PC-9 (cell line): ENCODE results near the gene RHEB.

Source experiments
- CTCF ChIP-seq: fragments of 200-600 bp; sonication (generic); conservative IDR thresholded peaks from 2 replicates; pipeline ENCODE4 v1.6.1; 2017; ENCODE audit warnings: mixed run types, antibody characterized with exemption, mild to moderate bottlenecking, moderate library complexity
- EZH2 ChIP-seq: fragments of 200-600 bp; sonication (generic); IDR thresholded peaks from 2 replicates; pipeline ENCODE4 v1.8.0; 2017; ENCODE audit warnings: antibody characterized with exemption, low read depth

GRCh38 chr7:151497306-151497871, 22.3 kb downstream of the RHEB start:
- TF ChIP-seq EZH2: no peak
- TF ChIP-seq CTCF: no peak
